Measurements from ENCODE around the gene TOE1. TPM values are rescaled to one million over a fixed set of nuclear protein-coding genes. Genes with fewer than 3 reads are reported as not detected.

The TOE1 gene
- total and polyA plus RNA-seq, 9 of the 15 experiments (the other 6 are each of a cell fraction or from before 2014, with no cell fraction given): 32.1 to 85.7 (median 38.0) TPM

GRCh38 chr1:45385302-45385701, 45.3 kb downstream of the TOE1 start:
- ATAC-seq: no peak
- Histone ChIP-seq H4K20me1 (replicated peaks; ENCODE audit: control insufficient read depth, insufficient read depth, low read length) (no peaks in the 10 kb centered on the region), H3K9ac (ENCODE audit: insufficient read depth in 1 of 2, low read depth in 2 of 2, low read length in 2 of 2) (no peak overlapping the region), H3K4me2 (ENCODE audit: insufficient read depth, low read length) (no peak overlapping the region), H3K9me1 (ENCODE audit: control insufficient read depth, insufficient read depth, low read length) (no peaks in the 10 kb centered on the region), H3K79me2 (ENCODE audit: control insufficient read depth, insufficient read depth, low read length) (no peaks in the 10 kb centered on the region), H3K27ac (ENCODE audit: extremely low read depth, low read depth, low read length) (no peak overlapping the region), H3K4me1 (replicated peaks in 1 of 2; ENCODE audit: control insufficient read depth in 2 of 2, insufficient read depth in 2 of 2, low read length in 2 of 2) (no peaks in the 10 kb centered on the region), H3K36me3 (ENCODE audit: control insufficient read depth, insufficient read depth, low read length) (no peaks in the 10 kb centered on the region), H3K9me3 (replicated peaks; ENCODE audit: control insufficient read depth, insufficient read depth, low read depth, low read length) (no peaks in the 10 kb centered on the region), H3K4me3 (no peak overlapping the region), H3K27me3 (ENCODE audit: control insufficient read depth in 2 of 2, insufficient read depth in 2 of 2, low read length in 2 of 2) (peaks cover 0 to 10% of the 10 kb centered on the region in 2 experiments; a peak in 2 of 5 replicates), H2AFZ (ENCODE audit: low read depth, low read length) (no peak overlapping the region)
- in situ Hi-C loops (cut with MboI): no loop called here
- intact Hi-C loops (cut with micrococcal nuclease): no loop called here
- 21% methylated on average over 3 of the region's 3 CpGs for WGBS (ENCODE audit: insufficient coverage, low coverage, missing lambda C conversion rate)
- FAIRE-seq: no peak
- TF ChIP-seq ZC3H11A (IDR thresholded peaks at IDR 0.05; ENCODE audit: low read depth, low read length) (no peak), ZKSCAN3 (CRISPR knock-in tag; IDR thresholded peaks at IDR 0.05) (no peak), ZNF75A (CRISPR knock-in tag; IDR thresholded peaks at IDR 0.05) (no peak), NR0B1 (IDR thresholded peaks at IDR 0.05; ENCODE audit: partially characterized antibody) (no peak), MEF2D (tag; conservative IDR thresholded peaks at IDR 0.05; ENCODE audit: low read depth) (no peak), IFI16 (CRISPR knock-in tag; IDR thresholded peaks at IDR 0.05) (no peak), CTCF (IDR thresholded peaks at IDR 0.05 in 2 of 3, conservative IDR thresholded peaks at IDR 0.05 in 1 of 3; ENCODE audit: insufficient read depth in 2 of 3, low read depth in 1 of 3, low read length in 3 of 3) (no peak), ZNF511 (CRISPR knock-in tag; IDR thresholded peaks at IDR 0.05) (no peak), DLX4 (CRISPR knock-in tag; IDR thresholded peaks at IDR 0.05) (no peak)
- ChIA-PET CTCF (ENCODE audit: low intra/inter-chr PET ratio) (no interaction called here), POLR2A (interaction anchor here (0.8 to 1.4 kb wide), 5 partner anchors 10 to 45 kb away, joined by 3 to 5 read pairs (median 3); no protein-coding TSS in a partner anchor)
- BruUV-seq (replicated peaks): no TSS peak
- no peak for DNase-seq (ENCODE audit: extremely low read depth in 1 of 4, low spot score in 3 of 4)

Data from K562 (cell line).